SW480 (cell line): ENCODE data around the gene MED15.
"Not testable (repeated sequence)": the region's sequence is repeated elsewhere in the genome, so short reads cannot be mapped to it uniquely, and the experiment has no call there.

Experiments
- DNase-seq: peaks from one replicate; pipeline ENCODE4 v3.0.0-alpha.2; 2016; ENCODE audit warnings: low spot score

The MED15 gene

DNA sequence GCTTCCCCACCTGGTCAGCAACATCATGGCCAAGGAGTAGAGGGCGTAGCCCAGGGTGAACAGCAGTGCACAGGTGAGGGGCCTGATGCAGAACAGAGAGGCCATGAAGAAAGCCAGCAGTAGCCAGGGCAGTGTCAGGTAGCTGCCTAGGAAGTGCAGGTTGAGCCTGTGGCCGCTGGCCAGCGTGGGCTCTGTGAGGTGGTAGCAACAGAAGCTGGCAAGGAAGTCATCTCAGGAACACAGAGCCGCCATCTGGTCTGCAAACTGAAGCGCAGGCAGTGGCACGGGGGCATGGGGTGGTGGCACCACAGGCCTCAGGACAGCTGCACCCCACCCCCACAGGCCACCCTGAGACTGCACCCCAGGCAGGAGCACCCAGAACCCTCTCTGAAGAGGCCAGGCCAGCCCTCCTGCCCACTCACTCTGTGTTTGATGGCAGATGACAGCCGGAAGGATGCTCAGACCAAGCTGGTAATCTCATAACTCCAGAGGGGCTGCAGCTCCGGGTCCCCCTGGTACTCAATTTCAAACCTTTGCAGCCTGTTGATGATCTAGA lies 95.3 kb downstream of the MED15 start:
- DNase-seq: no peak

- no peak for DNase-seq
Observed at GRCh38 chr22:20604092-20604747, 96.8 kb downstream of the MED15 start.

DNA sequence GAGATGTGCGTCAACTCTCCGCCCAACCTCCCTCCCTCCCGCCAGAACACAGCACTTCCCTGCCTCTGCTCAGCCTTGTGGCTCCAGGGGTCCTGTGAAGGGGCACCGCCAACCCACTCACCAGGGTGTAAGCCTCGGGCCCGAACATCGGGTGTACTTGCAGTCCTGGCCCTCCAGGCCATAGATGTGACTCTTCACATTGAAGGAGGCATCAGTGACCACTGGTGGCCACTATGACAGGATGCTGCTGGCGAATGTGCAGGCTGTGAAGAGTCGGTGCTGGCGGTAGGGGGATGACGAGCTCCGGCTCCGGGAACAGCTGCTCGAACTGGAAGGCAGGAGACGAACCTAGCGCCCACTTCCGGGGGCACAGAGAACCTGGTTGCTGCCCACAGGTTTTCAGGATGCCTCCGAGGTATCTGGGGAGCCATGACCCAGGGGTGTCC lies 97.4 kb downstream of the MED15 start:
- DNase-seq: no peak

- no peak for DNase-seq
Observed at GRCh38 chr22:20605328-20605727, 97.9 kb downstream of the MED15 start.

DNA sequence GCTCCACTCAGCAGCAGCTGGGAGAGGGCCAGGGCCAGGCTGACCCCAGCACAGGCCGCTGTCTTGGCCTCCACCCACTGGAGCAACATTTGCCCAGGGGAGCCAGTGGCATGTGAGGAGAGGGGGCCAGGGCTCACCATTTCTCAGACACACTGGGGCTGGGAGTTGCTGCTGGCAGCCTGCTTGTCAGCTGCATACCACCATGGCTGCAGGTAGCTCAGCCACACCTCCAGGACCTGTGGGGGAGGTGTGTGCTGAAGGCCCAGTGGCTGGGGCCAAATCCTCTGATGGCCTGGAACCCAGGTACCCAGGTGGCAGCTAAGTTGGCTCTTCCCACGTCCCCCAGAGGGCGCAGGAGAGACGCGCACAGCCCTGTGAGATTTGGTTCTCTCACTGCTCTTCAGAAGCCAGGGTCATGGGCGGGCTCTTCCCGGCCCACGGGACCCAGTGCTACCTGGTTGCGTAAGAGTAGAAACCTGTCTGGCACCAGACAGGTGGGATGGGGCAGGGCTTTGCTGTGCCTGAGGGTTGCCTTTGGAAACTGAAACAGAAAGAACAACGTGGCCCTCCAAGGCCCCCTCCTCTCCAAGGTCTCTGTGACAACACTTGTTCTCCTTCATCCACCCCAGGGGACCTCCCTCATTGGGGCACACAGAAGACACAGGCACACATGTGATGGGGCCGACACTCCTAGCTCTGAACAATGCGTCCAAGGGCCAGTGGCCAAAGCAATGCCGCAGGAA lies 98.8 kb downstream of the MED15 start:
- DNase-seq: peak; percentile 82

DNA sequence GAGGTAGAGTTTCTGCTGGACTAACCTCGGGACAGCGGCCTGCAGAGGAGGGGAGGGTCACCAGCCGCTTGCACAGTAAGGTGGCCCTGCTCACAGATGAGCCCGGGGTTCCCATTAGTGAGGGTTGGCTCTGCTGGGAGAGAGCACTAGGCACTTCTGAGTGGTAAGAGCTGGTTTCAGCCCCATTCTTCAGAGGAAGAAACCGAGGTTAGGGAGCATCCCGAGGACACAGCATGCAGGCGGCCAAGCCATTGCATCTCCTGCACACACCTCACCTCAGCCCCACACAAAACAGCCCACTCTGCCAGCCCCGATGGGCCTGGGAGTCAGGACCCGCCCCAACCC lies 99.3 kb downstream of the MED15 start:
- no peak for DNase-seq

DNA sequence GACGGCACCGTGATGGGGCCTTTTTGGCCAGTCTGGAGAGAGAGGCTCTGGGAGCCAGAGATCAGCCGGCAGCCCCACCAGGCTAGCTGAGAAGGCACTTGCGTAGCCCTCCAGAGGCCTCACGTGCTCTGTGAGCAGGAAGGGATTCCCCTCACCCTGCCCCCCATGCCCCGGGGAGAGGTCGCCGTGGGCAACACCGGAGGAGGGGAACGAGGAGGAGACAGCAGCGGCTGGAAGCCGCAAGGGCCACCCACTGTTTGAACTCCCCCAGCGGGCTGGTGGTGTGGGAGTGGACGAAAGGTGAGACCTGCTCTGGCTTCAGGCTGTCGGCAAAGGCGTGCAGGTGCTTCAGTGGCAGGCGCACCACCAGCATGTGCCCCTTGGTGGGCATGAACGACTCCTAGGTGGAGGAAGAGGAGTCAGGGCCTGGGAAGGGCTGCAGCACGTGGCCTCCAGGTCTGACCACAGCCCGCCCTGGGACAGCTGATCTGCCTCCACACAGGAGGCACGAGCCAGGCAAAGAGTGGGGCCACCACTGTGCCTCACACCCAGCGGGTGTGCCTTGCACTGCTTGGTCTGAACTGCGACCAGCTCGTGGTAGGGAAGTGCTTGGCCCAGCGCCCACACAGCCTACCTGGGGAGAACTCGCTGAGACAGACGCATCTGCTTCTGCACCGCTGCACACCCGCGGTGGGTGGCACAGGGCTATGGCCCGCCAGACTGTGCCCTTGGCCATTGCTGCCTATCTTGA lies 99.9 kb downstream of the MED15 start:
- DNase-seq: peak; percentile 8

DNA sequence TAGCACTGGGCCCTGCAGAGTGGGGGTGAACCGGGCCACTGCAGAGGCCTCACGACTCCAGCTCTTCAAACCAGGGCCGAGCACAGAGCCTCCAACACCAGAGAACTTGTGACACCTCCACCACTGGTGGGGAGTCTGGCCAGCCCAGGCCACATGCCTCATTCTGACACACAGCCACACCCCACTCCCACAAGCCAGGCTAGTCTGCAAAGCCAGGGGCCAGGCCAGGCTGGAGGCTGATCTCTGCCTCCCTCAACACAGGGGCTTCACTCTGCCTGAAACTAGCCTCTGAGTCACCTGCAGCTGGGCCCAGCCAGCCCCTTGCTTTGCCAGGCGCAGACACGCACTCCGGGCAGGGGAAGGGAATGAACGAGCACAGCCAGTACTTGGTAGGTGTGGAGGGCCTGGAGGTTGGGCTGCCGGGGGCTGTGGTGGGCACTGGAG lies 102.9 kb downstream of the MED15 start:
- no peak for DNase-seq

DNA sequence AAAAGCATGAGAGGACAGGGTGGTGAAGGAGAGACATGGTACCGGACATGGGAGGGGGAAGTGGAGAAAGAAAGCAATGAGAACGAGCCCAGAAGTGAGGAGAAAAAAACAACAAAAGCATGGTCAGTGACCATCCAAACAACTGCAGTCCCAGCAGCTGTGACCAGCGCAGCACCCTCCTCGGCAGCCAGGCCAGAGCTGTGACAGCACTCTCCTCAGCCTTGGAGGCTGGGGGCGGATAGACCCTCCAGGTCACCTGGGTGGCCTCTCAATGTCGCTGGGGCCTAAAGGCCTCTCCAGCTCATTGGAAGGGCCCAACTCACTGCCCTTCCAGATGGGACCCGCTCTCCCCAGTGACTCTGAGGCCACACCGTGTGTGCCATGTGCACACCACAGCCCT lies 103.3 kb downstream of the MED15 start:
- DNase-seq: no peak

DNA sequence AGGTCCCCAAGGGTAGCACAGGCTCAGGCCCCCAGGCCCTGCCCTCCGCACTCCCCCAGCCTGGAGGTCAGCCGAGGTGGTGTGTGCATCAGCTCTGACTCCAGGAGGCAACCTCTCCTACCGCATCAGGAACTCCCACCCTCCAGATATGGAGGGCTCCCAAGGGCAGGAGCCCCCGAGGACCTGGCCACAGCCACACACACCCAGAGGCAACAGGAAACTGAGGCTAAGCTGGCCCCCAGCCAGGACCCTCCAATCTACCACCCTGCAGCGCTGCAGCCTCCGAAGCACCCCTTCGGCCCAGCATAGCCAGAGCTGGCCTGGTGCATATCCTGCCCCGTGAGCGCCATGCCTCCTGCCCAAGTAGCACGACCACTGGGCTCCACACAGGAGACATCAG lies 104.0 kb downstream of the MED15 start:
- no peak for DNase-seq

GRCh38 chr22:20613301-20613700 lies 105.9 kb downstream of the MED15 start:
- DNase-seq: no peak

- DNase-seq: no peak
Observed at GRCh38 chr22:20615021-20615420, 107.6 kb downstream of the MED15 start.

GRCh38 chr22:20615533-20616450 lies 108.4 kb downstream of the MED15 start:
- DNase-seq: no peak

DNA sequence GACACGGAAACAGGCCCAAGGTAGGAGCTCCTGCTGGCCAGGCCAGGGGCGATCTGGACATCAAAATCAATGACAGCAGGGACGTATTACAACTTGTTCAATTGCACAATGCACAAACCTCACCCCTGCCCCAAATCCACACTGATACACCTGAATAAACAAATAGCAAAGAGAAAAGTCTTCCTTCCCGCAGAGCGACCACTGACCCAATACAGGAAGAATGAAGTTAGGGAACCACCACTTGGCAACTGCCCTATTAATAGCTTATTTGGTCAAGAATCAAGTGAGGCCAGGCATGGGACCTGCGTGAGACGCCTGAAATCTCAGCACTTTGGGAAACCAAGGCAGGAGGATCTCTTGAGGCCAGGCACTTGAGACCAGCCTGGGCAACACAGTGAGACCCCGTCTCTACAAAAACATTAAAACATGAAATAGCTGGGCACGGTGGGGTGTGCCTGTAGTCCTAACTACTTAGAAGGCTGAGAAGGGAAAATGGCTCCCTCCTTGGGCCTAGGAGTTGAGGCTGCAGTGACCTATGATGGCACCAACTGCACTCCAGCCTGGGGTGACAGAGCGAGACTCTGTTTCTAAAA lies 109.1 kb downstream of the MED15 start:
- DNase-seq: no peak

DNA sequence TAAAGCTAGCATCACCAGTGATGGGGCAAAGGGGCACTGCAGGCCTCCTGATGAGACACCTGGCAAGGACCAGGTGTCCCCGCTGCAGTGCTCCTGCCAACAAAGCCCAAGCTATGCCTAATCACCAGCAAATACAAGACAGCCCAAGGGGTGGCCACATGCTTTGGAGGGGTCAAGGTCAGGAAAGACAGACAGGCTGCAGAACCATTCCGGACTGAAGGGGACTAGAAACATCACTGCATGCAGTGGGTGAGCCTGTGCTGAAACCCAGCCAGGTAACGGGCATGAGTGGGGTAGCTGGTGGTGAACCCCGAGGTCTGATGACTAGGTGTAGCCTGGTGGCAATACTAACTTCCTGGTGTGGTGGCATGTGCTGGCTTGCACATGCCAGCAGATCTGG lies 111.1 kb downstream of the MED15 start:
- no peak for DNase-seq

DNA sequence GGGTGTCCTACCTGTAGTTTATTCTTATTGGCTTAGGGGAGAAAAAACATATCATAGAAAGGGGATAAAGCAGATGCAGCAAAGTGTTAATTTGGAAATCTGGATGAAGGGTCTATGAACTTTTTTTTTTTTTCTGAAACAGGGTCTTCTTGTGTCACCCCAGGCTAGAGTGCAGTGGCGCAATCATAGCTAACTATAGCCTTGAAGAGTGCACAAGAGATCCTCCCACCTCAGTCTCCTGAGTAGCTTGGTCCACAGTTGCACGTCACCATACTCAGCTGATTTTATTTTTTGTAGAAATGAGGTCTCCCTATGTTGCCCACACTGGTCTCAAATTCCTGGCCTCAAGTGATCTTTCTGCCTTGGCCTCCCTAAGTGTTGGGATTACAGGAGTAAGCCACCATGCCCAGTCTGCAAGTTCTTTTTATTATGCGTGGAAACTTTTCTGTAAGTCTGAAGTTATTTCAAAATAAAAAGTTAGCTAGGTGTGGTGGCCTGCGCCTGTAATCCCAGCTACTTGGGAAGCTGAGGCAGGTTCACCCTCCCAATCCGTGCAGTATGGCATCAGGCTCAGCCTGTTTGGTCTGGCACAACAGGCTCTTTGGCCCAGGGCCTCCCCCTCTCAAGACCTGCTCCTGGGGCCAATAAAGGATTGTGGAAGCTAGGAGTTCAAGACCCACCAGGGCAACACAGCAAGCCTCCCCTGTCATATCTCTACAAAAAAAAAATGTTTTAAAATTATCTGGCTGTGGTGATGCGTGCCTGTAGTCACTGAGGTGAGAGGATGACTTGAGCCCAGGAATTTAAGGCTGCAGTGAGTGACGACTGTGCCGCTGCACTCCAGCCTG lies 111.9 kb downstream of the MED15 start:
- no peak for DNase-seq

DNA sequence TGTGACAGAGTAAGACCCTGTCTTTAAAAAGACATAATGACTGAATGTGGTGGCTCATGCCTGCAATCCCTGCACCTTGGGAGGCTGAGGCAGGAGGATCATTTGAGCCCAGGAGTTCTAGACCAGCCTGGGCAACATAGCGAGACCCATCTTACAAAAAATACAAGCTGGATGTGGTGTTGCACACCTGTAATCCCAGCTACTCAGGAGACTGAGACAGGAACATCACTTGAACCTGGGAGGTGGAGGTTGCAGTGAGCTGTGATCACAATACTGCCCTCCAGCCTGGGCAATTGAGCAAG lies 112.4 kb downstream of the MED15 start:
- not testable (repeated sequence) for DNase-seq

DNA sequence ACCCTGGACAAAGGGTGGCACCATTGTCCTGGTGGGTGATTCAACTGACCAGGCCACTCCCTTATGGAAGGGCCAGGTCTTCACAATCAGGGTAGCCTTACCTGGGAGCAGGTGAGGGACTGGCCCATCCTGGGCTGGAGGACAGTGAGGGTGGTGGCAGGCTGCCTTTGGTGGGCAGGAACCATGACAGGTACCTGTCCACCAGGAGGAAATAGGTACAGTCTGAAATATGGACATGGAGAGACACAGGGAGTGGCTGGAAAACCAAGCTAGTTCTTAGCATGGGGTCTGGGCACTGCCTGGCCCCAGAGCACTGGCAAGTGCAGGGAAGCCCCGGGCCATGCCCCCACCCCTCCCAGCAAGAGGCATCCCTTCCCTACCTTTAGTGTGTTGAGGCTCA lies 113.8 kb downstream of the MED15 start:
- DNase-seq: no peak

DNA sequence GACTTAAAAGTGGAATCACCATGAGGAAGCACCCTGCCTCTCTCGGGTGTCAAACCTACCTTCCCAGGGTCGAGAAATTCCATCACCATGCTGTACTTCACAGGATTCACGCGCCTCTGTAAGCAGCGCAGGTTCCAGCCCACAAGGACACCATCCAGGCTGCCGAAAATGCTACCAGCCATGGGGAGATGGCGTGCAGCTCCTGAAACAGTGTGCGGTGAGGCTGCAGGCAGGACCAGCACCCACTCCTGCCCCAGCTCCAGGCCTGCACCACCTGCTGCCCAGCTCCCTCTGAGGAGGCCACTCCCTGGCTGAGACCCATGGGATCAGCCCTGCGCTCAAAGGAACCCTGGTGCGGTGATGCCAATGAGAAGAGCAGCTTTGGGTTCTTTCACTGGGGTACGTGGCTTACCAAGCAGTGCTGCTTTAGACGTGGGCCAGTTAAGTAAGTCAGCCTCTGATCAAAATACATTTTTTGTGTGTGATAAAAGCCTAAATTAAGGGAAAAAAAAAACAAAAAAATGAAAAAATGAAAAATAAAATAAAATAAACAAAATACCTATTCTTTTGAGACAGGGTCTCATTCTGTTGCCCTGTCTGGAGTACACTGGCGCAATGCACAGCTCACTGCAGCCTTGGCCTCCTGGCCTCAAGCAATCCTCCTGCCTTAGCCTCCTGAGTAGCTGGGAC lies 115.4 kb downstream of the MED15 start:
- no peak for DNase-seq

DNA sequence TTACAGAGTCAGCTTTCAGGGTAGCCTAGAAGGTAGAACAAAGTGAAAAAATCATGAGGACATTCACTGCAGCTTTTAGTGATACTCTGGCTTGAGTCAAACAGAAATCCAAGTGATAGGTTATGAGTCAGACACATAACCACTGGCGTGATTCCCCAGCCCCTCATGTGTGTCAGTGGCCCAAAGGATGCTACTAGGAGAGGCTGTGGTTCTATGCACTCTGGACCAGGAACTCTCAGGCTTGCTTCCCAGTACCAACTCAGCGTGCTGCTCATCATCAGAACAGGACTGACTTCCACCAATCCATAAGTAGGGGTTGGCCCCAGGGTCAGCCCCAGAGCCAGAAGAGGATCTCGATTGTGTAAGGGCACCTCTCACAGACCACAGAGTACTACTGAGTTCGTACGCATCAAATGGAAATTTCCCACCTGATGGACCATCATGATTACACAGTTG lies 116.8 kb downstream of the MED15 start:
- DNase-seq: no peak
